Subcutaneous abdominal adipose tissue (tissue), 5 donors: ENCODE data around the gene HOXA3.

Experiments used
- H3K27ac ChIP-seq: one replicate; pipeline ENCODE4 v1.7.0; 2013; ENCODE audit warnings: low read depth, mild to moderate bottlenecking, inconsistent platforms, low read length, moderate library complexity
- H3K27me3 ChIP-seq, 5 donors: one replicate each; pipeline ENCODE4 v1.7.0; 2013; ENCODE audit warnings: low read length in 5 of 5, inconsistent platforms in 1 of 5; ENCODE audit not compliant: control insufficient read depth in 5 of 5, insufficient read depth in 4 of 5
- H3K36me3 ChIP-seq, 5 donors: one replicate each; pipeline ENCODE4 v1.7.0; 2013; ENCODE audit warnings: low read length in 5 of 5; ENCODE audit not compliant: control insufficient read depth in 5 of 5, insufficient read depth in 5 of 5
- H3K4me1 ChIP-seq, 5 donors: one replicate each; pipeline ENCODE4 v1.7.0; 2013; ENCODE audit warnings: low read length in 5 of 5, mild to moderate bottlenecking in 3 of 5, moderate library complexity in 1 of 5; ENCODE audit not compliant: control insufficient read depth in 5 of 5, insufficient read depth in 5 of 5
- H3K4me3 ChIP-seq, 5 donors: one replicate each; pipeline ENCODE4 v1.7.0; 2013; ENCODE audit warnings: low read length in 5 of 5, low read depth in 1 of 5
- H3K9ac ChIP-seq, 5 donors: one replicate each; pipeline ENCODE4 v1.7.0; 2013; ENCODE audit warnings: low read length in 5 of 5, mild to moderate bottlenecking in 4 of 5, moderate library complexity in 3 of 5
- H3K9me3 ChIP-seq, 5 donors: one replicate each; pipeline ENCODE4 v1.7.0; 2013; ENCODE audit warnings: low read length in 5 of 5; ENCODE audit not compliant: control insufficient read depth in 5 of 5
- donor health status: healthy.
- donor health status: healthy.
- donor health status: healthy.
- donor health status: healthy.
- donor health status: healthy.

HOXA3 gene

GRCh38 chr7:27108390-27109127 lies 43.8 kb downstream of the HOXA3 start:
- peaks cover 14 to 87% (median 82%) of the 10 kb centered on the region in 5 donors for H3K4me1 ChIP-seq
- H3K27me3 ChIP-seq = no peaks in the 10 kb centered on the region
- peak overlapping the region in 3 of 5 donors; percentile 47 to 55 (median 50) for H3K4me3 ChIP-seq
- H3K9me3 ChIP-seq = no peaks in the 10 kb centered on the region
- peak overlapping the region; percentile 92 for H3K27ac ChIP-seq
- H3K9ac ChIP-seq = peak overlapping the region in 3 of 5 donors; percentile 21 to 56 (median 35)
- H3K36me3 ChIP-seq = peaks cover 0 to 6% (median 3%) of the 10 kb centered on the region in 5 donors

- Histone ChIP-seq H3K4me1 (peaks cover 12 to 89% (median 82%) of the 10 kb centered on the region in 5 donors), H3K27ac (peak overlapping the region; percentile 92), H3K27me3 (no peaks in the 10 kb centered on the region), H3K4me3 (peak overlapping the region in 3 of 5 donors; percentile 50 to 60 (median 55)), H3K9me3 (no peaks in the 10 kb centered on the region), H3K36me3 (peaks cover 0 to 6% (median 3%) of the 10 kb centered on the region in 5 donors), H3K9ac (peak overlapping the region in 1 of 5 donors; percentile 59)
These were observed 44.7 kb downstream of the HOXA3 start for GRCh38 chr7:27107391-27108381.

- peaks cover 0 to 6% (median 3%) of the 10 kb centered on the region in 5 donors for H3K36me3 ChIP-seq
- peak overlapping the region in 4 of 5 donors; percentile 11 to 43 (median 28) for H3K9ac ChIP-seq
- H3K27me3 ChIP-seq = no peaks in the 10 kb centered on the region
- H3K4me3 ChIP-seq = peak overlapping the region in 4 of 5 donors; percentile 42 to 60 (median 57)
- no peaks in the 10 kb centered on the region for H3K9me3 ChIP-seq
- peak overlapping the region; percentile 92 for H3K27ac ChIP-seq
- peaks cover 9 to 89% (median 76%) of the 10 kb centered on the region in 5 donors for H3K4me1 ChIP-seq
These were observed 45.5 kb downstream of the HOXA3 start for GRCh38 chr7:27106901-27107240.

- peak overlapping the region; percentile 92 for H3K27ac ChIP-seq
- peak overlapping the region in 3 of 5 donors; percentile 11 to 43 (median 18) for H3K9ac ChIP-seq
- H3K4me1 ChIP-seq = peaks cover 6 to 89% (median 76%) of the 10 kb centered on the region in 5 donors
- no peaks in the 10 kb centered on the region for H3K9me3 ChIP-seq
- no peaks in the 10 kb centered on the region for H3K27me3 ChIP-seq
- H3K4me3 ChIP-seq = peak overlapping the region; percentile 38 to 60 (median 56)
- peaks cover 0 to 6% (median 4%) of the 10 kb centered on the region in 5 donors for H3K36me3 ChIP-seq
These were observed 46.0 kb downstream of the HOXA3 start for GRCh38 chr7:27106181-27106900.

- Histone ChIP-seq H3K27ac (peak overlapping the region; percentile 92), H3K4me3 (no peak overlapping the region), H3K9ac (no peak overlapping the region), H3K4me1 (peaks cover 10 to 89% (median 76%) of the 10 kb centered on the region in 5 donors), H3K36me3 (peaks cover 0 to 9% (median 6%) of the 10 kb centered on the region in 5 donors), H3K27me3 (no peaks in the 10 kb centered on the region), H3K9me3 (no peaks in the 10 kb centered on the region)
These were observed 46.9 kb downstream of the HOXA3 start for GRCh38 chr7:27105301-27106031.

- no peaks in the 10 kb centered on the region for H3K9me3 ChIP-seq
- H3K4me3 ChIP-seq = peak overlapping the region in 1 of 5 donors; percentile 61
- H3K27me3 ChIP-seq = no peaks in the 10 kb centered on the region
- peaks cover 8 to 83% (median 69%) of the 10 kb centered on the region in 5 donors for H3K4me1 ChIP-seq
- H3K9ac ChIP-seq = peak overlapping the region in 1 of 5 donors; percentile 16
- H3K36me3 ChIP-seq = peaks cover 0 to 6% (median 4%) of the 10 kb centered on the region in 5 donors
- peak overlapping the region; percentile 92 for H3K27ac ChIP-seq
These were observed 47.9 kb downstream of the HOXA3 start for GRCh38 chr7:27104341-27105058.

- Histone ChIP-seq H3K4me1 (peaks cover 4 to 82% (median 68%) of the 10 kb centered on the region in 5 donors), H3K27ac (peak overlapping the region; percentile 92)
These were observed 48.7 kb downstream of the HOXA3 start for GRCh38 chr7:27103489-27104226.

More at GRCh38 chr7:27103489-27104226, 48.7 kb downstream of the HOXA3 start:
- Histone ChIP-seq H3K9ac (peak overlapping the region; percentile 6 to 51 (median 38)), H3K27me3 (no peaks in the 10 kb centered on the region), H3K9me3 (no peaks in the 10 kb centered on the region), H3K4me3 (peak overlapping the region in 4 of 5 donors; percentile 57 to 63 (median 60)), H3K36me3 (peaks cover 0 to 6% (median 3%) of the 10 kb centered on the region in 5 donors)
